C1 segment of cervical spinal cord (tissue), 14 donors: ENCODE measurements around the gene NCKAP5.
"Not testable (repeated sequence)": the region's sequence is repeated elsewhere in the genome, so short reads cannot be mapped to it uniquely, and the experiment has no call there.

Source experiments
- DNase-seq, 14 donors: peaks; one replicate each; lab custom pipeline; 2025; lab: John Stamatoyannopoulos, UW

The NCKAP5 gene

GRCh38 chr2:132720393-132720792 is 847.9 kb downstream of the NCKAP5 start:
- no peak for DNase-seq

GRCh38 chr2:132719480-132719879 is 848.8 kb downstream of the NCKAP5 start:
- DNase-seq: no peak

- peak in 1 of 14 donors; percentile 2 for DNase-seq
These were observed 851.3 kb downstream of the NCKAP5 start for GRCh38 chr2:132716954-132717353.

- DNase-seq: no peak
These were observed 852.6 kb downstream of the NCKAP5 start for GRCh38 chr2:132715386-132716351.

- no peak for DNase-seq
These were observed 864.9 kb downstream of the NCKAP5 start for GRCh38 chr2:132703396-132703795.

- no peak for DNase-seq
These were observed 866.5 kb downstream of the NCKAP5 start for GRCh38 chr2:132701810-132702209.

- DNase-seq: not testable (repeated sequence)
These were observed 868.5 kb downstream of the NCKAP5 start for GRCh38 chr2:132699802-132700201.

GRCh38 chr2:132698347-132698746 is 869.9 kb downstream of the NCKAP5 start:
- DNase-seq: not testable (repeated sequence)

GRCh38 chr2:132697556-132698205 is 870.6 kb downstream of the NCKAP5 start:
- no peak for DNase-seq

- no peak for DNase-seq
These were observed 875.4 kb downstream of the NCKAP5 start for GRCh38 chr2:132692816-132693215.

GRCh38 chr2:132691556-132691955 is 876.7 kb downstream of the NCKAP5 start:
- no peak for DNase-seq

GRCh38 chr2:132690664-132691303 is 877.5 kb downstream of the NCKAP5 start:
- DNase-seq: no peak

GRCh38 chr2:132681766-132682165 is 886.5 kb downstream of the NCKAP5 start:
- DNase-seq: no peak

GRCh38 chr2:132680544-132680943 is 887.7 kb downstream of the NCKAP5 start:
- no peak for DNase-seq

GRCh38 chr2:132678483-132678882 is 889.8 kb downstream of the NCKAP5 start:
- no peak for DNase-seq

GRCh38 chr2:132677661-132678060 is 890.6 kb downstream of the NCKAP5 start:
- no peak for DNase-seq

GRCh38 chr2:132676999-132677398 is 891.3 kb downstream of the NCKAP5 start:
- no peak for DNase-seq

GRCh38 chr2:132671151-132671835 is 897.0 kb downstream of the NCKAP5 start:
- DNase-seq: peak in 2 of 14 donors; percentile 53 to 55

- peak in 6 of 14 donors; percentile 18 to 68 (median 52) for DNase-seq
These were observed 897.6 kb downstream of the NCKAP5 start for GRCh38 chr2:132670496-132671150.

GRCh38 chr2:132669908-132670495 is 898.3 kb downstream of the NCKAP5 start, which contains the start of gene LYPD1:
TSS of gene LYPD1 (minus strand) at chr2:132670205. CDS start at chr2:132669932, 273 bp downstream.
- DNase-seq: peak in 9 of 14 donors; percentile 10 to 68 (median 48)
